HepG2 (cell line): Measurements from ENCODE around the gene XPC. TPM values are rescaled to one million over a fixed set of nuclear protein-coding genes. Genes with fewer than 3 reads are reported as not detected.

Source experiments
- ARID2 ChIP-seq: sonication (generic); formaldehyde crosslinking; IDR thresholded peaks from 2 replicates; pipeline ENCODE4 v1.8.1; 2022; ENCODE audit warnings: mild to moderate bottlenecking, missing genetic modification reagents, borderline replicate concordance
- DRAP1 ChIP-seq: IDR thresholded peaks from 2 replicates; pipeline ENCODE4 v1.6.1; 2016; ENCODE audit warnings: missing genetic modification reagents, missing compliant biosample characterization
- HNRNPL ChIP-seq: fragments of 200-400 bp; formaldehyde crosslinking; IDR thresholded peaks from 2 replicates; pipeline ENCODE4 v1.6.1; 2017; ENCODE audit warnings: mild to moderate bottlenecking, low read depth, low read length
- HOXD1 ChIP-seq: sonication (generic); formaldehyde crosslinking; IDR thresholded peaks from 2 replicates; pipeline ENCODE4 v1.5.0; 2020; ENCODE audit warnings: missing genetic modification reagents
- MEIS2 ChIP-seq: sonication (generic); formaldehyde crosslinking; IDR thresholded peaks from 2 replicates; pipeline ENCODE4 v1.9.0; 2021; ENCODE audit warnings: mild to moderate bottlenecking, missing genetic modification reagents
- PATZ1 ChIP-seq: sonication (generic); formaldehyde crosslinking; IDR thresholded peaks from 2 replicates; pipeline ENCODE4 v1.4.0; 2020; ENCODE audit warnings: missing genetic modification reagents
- SAP130 ChIP-seq: IDR thresholded peaks from 2 replicates; pipeline ENCODE4 v1.6.1; 2016; ENCODE audit warnings: low read depth
- SP5 ChIP-seq: IDR thresholded peaks from 2 replicates; pipeline ENCODE4 v1.6.1; 2016; ENCODE audit warnings: low read depth, borderline replicate concordance
- ZHX2 ChIP-seq, 2 experiments: sonication (generic) in 1 of 2; formaldehyde crosslinking in 1 of 2; IDR thresholded peaks; 2 replicates each; pipeline versions ENCODE4 v1.6.1 to v1.9.0; 2014 to 2022; ENCODE audit warnings: antibody characterized with exemption in 1 of 2, borderline replicate concordance in 1 of 2, inconsistent platforms in 1 of 2, low read depth in 1 of 2, missing genetic modification reagents in 1 of 2
- ZNF337 ChIP-seq: sonication (generic); formaldehyde crosslinking; IDR thresholded peaks from 2 replicates; pipeline ENCODE4 v1.5.1; 2020; ENCODE audit warnings: missing genetic modification reagents, low read depth, mild to moderate bottlenecking, borderline replicate concordance
- polyA plus RNA-seq, 8 experiments: library from polyadenylated mRNA; depleted of rRNA in 3 of 8; stranded (reverse) in 7 of 8; unstranded in 1 of 8; fragments of >200 nt; fragmentation: Illumina TruSeq in 4 of 8; extraction: Trizol in 4 of 8; gene quantifications; 2 replicates each; pipeline versions ENCODE4 v1.2.1 to v1.2.3, GENCODE V29; 2011 to 2016; ENCODE audit warnings: low read depth in 4 of 8, missing spikeins in 1 of 8, mixed read lengths in 1 of 8; ENCODE audit not compliant: insufficient read depth in 1 of 8
- total RNA-seq, 5 experiments: library from RNA; depleted of rRNA; stranded (reverse); fragments of >200 nt; fragmentation: Illumina TruSeq; extraction: Trizol; gene quantifications; 2 replicates each; pipeline ENCODE4 v1.2.3, GENCODE V29; 2016; ENCODE audit warnings: low read depth in 1 of 5
- TF ChIP-seq, protein P1 (sequence below): sonication (generic); formaldehyde crosslinking; IDR thresholded peaks from 2 replicates; pipeline ENCODE4 v1.5.1; 2020; ENCODE audit warnings: missing genetic modification reagents, mild to moderate bottlenecking, borderline replicate concordance
- TF ChIP-seq, protein P2 (sequence below): IDR thresholded peaks from 2 replicates; pipeline ENCODE4 v1.6.1; 2016; ENCODE audit warnings: control low read depth
- TF ChIP-seq, protein P3 (sequence below): IDR thresholded peaks from 2 replicates; pipeline ENCODE4 v1.6.1; 2016; ENCODE audit warnings: mild to moderate bottlenecking
- TF ChIP-seq, protein P4 (sequence below): sonication (generic); formaldehyde crosslinking; IDR thresholded peaks from 2 replicates; pipeline ENCODE4 v1.9.0; 2021; ENCODE audit warnings: missing genetic modification reagents, mild to moderate bottlenecking, borderline replicate concordance

XPC gene
- total and polyA plus RNA-seq, 2 of the 13 experiments (the other 11 are each of a cell fraction or from before 2014, with no cell fraction given), result 9.4 to 24.1 TPM

DNA sequence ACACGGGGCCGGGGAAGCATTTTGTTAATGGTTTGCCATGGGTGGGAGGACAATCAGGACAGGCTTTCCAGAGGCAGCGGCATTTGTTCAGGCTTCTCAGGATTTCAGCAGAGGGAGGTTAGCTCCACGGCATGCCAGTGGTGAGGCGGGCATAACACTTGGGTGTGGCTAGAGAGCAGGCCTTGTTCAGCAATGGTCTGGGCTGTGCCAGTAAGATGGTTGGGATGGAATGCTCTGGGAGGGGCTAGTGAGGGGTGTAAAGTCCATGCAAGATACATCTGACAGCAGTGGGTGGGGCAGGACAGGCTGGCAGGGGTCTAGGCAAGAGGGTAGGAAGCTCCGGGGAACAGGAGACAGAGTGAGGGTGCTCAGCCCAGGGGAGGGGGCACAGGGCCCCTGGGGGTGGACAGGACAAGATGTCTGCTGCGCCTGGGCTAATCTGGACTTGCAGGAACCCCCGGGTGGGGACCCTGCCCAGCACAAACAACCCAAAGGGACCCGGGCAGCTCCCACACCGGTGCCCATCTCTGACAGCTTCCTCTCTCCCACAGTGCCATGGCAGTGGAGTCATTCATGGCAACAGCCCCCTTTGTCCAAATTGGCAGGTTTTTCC is 45.1 kb downstream of the XPC start (continued):
- TF ChIP-seq ZHX2 (IDR thresholded peaks at IDR 0.05; ENCODE audit: low read depth) (no peak), ZHX2 (CRISPR knock-in tag; IDR thresholded peaks at IDR 0.05; ENCODE audit: borderline replicate concordance) (no peak), SP5 (CRISPR knock-in tag) (peak; percentile 55; the same call in 1 of the 2 replicates), HOXD1 (CRISPR knock-in tag) (no peak), DRAP1 (no peak), ARID2 (CRISPR knock-in tag) (no peak), SAP130 (CRISPR knock-in tag) (peak; percentile 28; the same call in 1 of the 2 replicates), PATZ1 (CRISPR knock-in tag) (peak; percentile 36; the same call in 1 of the 2 replicates), MEIS2 (CRISPR knock-in tag) (no peak), HNRNPL (peak; percentile 89; the same call in 1 of the 2 replicates), ZNF337 (CRISPR knock-in tag) (no peak)
- TF ChIP-seq, protein P1, sequence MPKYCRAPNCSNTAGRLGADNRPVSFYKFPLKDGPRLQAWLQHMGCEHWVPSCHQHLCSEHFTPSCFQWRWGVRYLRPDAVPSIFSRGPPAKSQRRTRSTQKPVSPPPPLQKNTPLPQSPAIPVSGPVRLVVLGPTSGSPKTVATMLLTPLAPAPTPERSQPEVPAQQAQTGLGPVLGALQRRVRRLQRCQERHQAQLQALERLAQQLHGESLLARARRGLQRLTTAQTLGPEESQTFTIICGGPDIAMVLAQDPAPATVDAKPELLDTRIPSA (CRISPR knock-in tag), result no peak
- TF ChIP-seq, protein P2, sequence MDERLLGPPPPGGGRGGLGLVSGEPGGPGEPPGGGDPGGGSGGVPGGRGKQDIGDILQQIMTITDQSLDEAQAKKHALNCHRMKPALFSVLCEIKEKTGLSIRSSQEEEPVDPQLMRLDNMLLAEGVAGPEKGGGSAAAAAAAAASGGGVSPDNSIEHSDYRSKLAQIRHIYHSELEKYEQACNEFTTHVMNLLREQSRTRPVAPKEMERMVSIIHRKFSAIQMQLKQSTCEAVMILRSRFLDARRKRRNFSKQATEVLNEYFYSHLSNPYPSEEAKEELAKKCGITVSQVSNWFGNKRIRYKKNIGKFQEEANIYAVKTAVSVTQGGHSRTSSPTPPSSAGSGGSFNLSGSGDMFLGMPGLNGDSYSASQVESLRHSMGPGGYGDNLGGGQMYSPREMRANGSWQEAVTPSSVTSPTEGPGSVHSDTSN, result no peak
- TF ChIP-seq, protein P3, sequence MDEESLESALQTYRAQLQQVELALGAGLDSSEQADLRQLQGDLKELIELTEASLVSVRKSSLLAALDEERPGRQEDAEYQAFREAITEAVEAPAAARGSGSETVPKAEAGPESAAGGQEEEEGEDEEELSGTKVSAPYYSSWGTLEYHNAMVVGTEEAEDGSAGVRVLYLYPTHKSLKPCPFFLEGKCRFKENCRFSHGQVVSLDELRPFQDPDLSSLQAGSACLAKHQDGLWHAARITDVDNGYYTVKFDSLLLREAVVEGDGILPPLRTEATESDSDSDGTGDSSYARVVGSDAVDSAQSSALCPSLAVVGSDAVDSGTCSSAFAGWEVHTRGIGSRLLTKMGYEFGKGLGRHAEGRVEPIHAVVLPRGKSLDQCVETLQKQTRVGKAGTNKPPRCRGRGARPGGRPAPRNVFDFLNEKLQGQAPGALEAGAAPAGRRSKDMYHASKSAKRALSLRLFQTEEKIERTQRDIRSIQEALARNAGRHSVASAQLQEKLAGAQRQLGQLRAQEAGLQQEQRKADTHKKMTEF, result no peak
- TF ChIP-seq, protein P4, sequence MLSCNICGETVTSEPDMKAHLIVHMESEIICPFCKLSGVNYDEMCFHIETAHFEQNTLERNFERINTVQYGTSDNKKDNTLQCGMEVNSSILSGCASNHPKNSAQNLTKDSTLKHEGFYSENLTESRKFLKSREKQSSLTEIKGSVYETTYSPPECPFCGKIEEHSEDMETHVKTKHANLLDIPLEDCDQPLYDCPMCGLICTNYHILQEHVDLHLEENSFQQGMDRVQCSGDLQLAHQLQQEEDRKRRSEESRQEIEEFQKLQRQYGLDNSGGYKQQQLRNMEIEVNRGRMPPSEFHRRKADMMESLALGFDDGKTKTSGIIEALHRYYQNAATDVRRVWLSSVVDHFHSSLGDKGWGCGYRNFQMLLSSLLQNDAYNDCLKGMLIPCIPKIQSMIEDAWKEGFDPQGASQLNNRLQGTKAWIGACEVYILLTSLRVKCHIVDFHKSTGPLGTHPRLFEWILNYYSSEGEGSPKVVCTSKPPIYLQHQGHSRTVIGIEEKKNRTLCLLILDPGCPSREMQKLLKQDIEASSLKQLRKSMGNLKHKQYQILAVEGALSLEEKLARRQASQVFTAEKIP, result no peak
